Loucy (cell line): Measurements from ENCODE around the gene LRIG3.

Experiments
- H2AFZ ChIP-seq: fragments of 200-600 bp; sonication (generic); 2 replicates; pipeline ENCODE4 v1.6.0; 2016; ENCODE audit warnings: antibody characterized with exemption, mild to moderate bottlenecking, low read length, moderate library complexity
- H3F3A ChIP-seq: fragments of 200-600 bp; 2 replicates; pipeline ENCODE4 v1.6.0; 2016; ENCODE audit warnings: antibody characterized with exemption, low read depth, mild to moderate bottlenecking
- H3K27me3 ChIP-seq: fragments of 200-600 bp; sonication (generic); 2 replicates; pipeline ENCODE4 v1.6.1; 2014; ENCODE audit warnings: low read length, mild to moderate bottlenecking; ENCODE audit not compliant: insufficient read depth, poor library complexity, severe bottlenecking
- H3K36me3 ChIP-seq: fragments of 200-600 bp; sonication (generic); 2 replicates; pipeline ENCODE4 v1.6.1; 2016; ENCODE audit warnings: low read length; ENCODE audit not compliant: insufficient read depth
- H3K4me1 ChIP-seq: fragments of 200-600 bp; sonication (generic); 2 replicates; pipeline ENCODE4 v1.5.1; 2014; ENCODE audit warnings: low read length, mild to moderate bottlenecking; ENCODE audit not compliant: insufficient read depth, poor library complexity, severe bottlenecking
- H3K4me2 ChIP-seq: fragments of 200-600 bp; sonication (generic); 2 replicates; pipeline ENCODE4 v1.6.0; 2014; ENCODE audit warnings: antibody characterized with exemption, low read length, low read depth, mild to moderate bottlenecking; ENCODE audit not compliant: poor library complexity, severe bottlenecking
- H3K4me3 ChIP-seq: fragments of 200-600 bp; sonication (generic); 2 replicates; pipeline ENCODE4 v1.5.1; 2014; ENCODE audit warnings: low read length, mild to moderate bottlenecking, mixed read lengths; ENCODE audit not compliant: poor library complexity, severe bottlenecking
- H3K79me2 ChIP-seq: fragments of 200-600 bp; sonication (generic); 2 replicates; pipeline ENCODE4 v1.6.1; 2014; ENCODE audit warnings: low read length; ENCODE audit not compliant: insufficient read depth
- H3K9ac ChIP-seq: fragments of 200-600 bp; sonication (generic); 2 replicates; pipeline ENCODE4 v1.6.0; 2014; ENCODE audit warnings: mild to moderate bottlenecking, low read depth, low read length, moderate library complexity; ENCODE audit not compliant: poor library complexity, severe bottlenecking
- H3K9me2 ChIP-seq: fragments of 200-600 bp; sonication (generic); replicated peaks from 2 replicates; pipeline ENCODE4 v1.6.1; 2016; ENCODE audit warnings: low read depth, low read length, mixed read lengths
- H3K9me3 ChIP-seq: fragments of 200-600 bp; sonication (generic); 2 replicates; pipeline ENCODE4 v1.6.1; 2014; ENCODE audit warnings: mild to moderate bottlenecking, antibody characterized with exemption, low read length, low read depth; ENCODE audit not compliant: insufficient read depth
- H4K20me1 ChIP-seq: fragments of 200-600 bp; sonication (generic); 2 replicates; pipeline ENCODE4 v1.6.0; 2014; ENCODE audit warnings: antibody characterized with exemption, low read length, mild to moderate bottlenecking; ENCODE audit not compliant: insufficient read depth, poor library complexity, severe bottlenecking
- EZH2phosphoT487 ChIP-seq: fragments of 200-600 bp; IDR thresholded peaks from 2 replicates; pipeline ENCODE4 v1.6.1; 2018; ENCODE audit warnings: antibody characterized with exemption, mild to moderate bottlenecking, moderate library complexity, borderline replicate concordance
- TF ChIP-seq, protein P1 (sequence below): fragments of 200-600 bp; sonication (generic); conservative IDR thresholded peaks from 2 replicates; pipeline ENCODE4 v1.5.1; 2014; ENCODE audit warnings: mild to moderate bottlenecking, antibody characterized with exemption, low read length

LRIG3 gene

DNA sequence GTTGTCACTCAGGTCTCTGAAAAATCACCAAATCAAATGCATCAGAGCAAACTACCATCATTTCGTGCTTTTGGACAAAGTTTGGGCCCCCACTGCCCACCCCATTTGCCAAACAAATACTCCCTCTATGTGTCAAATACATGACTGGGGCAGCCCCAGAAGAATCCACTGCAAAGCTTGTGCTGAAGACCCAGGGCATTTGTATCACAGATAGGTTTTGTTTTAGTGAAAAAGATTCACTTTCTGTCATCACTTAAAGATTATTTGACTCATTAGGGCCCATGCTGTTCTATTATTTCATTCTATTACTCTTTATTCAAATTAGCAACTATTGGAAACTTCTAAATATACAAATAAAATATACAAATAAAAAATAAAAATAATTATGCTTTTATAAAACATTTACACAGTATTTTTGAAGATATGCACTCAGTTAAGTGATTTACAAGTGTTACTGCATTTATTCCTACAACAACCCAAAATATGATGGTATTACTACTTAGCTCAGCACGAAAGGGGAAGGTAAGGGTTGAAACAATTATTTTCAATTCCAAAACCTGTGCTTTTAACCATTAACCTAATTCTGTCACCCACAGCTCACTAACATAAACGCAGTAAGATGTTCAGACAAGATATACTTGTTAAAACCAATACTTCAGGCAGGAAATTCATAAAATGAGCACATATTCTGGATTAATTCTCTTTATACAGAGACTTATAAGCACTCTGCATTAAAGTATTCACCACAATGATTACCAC is 36.5 kb downstream of the LRIG3 start:
- Histone ChIP-seq H3F3A (no peaks in the 10 kb centered on the region), H3K27me3 (no peaks in the 10 kb centered on the region), H3K9me2 (no peaks in the 10 kb centered on the region), H2AFZ (no peak overlapping the region), H4K20me1 (no peaks in the 10 kb centered on the region), H3K36me3 (no peaks in the 10 kb centered on the region), H3K4me1 (no peaks in the 10 kb centered on the region), H3K9ac (no peak overlapping the region), H3K79me2 (no peaks in the 10 kb centered on the region), H3K4me3 (no peak overlapping the region), H3K4me2 (no peak overlapping the region), H3K9me3 (no peaks in the 10 kb centered on the region)
- no peak for TF ChIP-seq EZH2phosphoT487
- TF ChIP-seq, protein P1, sequence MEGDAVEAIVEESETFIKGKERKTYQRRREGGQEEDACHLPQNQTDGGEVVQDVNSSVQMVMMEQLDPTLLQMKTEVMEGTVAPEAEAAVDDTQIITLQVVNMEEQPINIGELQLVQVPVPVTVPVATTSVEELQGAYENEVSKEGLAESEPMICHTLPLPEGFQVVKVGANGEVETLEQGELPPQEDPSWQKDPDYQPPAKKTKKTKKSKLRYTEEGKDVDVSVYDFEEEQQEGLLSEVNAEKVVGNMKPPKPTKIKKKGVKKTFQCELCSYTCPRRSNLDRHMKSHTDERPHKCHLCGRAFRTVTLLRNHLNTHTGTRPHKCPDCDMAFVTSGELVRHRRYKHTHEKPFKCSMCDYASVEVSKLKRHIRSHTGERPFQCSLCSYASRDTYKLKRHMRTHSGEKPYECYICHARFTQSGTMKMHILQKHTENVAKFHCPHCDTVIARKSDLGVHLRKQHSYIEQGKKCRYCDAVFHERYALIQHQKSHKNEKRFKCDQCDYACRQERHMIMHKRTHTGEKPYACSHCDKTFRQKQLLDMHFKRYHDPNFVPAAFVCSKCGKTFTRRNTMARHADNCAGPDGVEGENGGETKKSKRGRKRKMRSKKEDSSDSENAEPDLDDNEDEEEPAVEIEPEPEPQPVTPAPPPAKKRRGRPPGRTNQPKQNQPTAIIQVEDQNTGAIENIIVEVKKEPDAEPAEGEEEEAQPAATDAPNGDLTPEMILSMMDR, result no peak

DNA sequence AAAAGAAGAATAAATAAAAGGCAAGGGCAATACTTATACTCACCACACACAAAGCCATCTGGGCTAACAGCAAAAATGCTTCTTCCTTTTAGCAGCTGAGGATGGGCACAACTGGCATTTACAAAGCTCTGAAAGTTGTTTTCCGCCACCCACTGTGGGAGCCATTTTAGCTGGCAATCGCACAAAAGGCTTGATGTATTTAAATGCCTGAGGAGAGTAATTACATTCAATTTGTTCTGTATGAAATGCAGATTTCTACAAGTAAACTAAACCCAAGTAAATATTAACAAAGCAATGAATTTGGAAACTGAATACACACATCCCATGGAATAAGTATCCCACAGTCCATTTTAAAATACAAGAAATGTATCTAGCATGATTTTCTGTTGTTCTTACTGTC is 37.5 kb downstream of the LRIG3 start:
- Histone ChIP-seq H3K9me3 (no peaks in the 10 kb centered on the region), H3K9ac (no peak overlapping the region), H3K9me2 (no peaks in the 10 kb centered on the region), H3K4me3 (no peak overlapping the region), H3K79me2 (no peaks in the 10 kb centered on the region), H3K36me3 (no peaks in the 10 kb centered on the region), H4K20me1 (no peaks in the 10 kb centered on the region), H3K4me2 (no peak overlapping the region), H3K27me3 (no peaks in the 10 kb centered on the region), H2AFZ (no peak overlapping the region), H3K4me1 (no peaks in the 10 kb centered on the region), H3F3A (no peaks in the 10 kb centered on the region)
- TF ChIP-seq, protein P1, result no peak

- Histone ChIP-seq H2AFZ (no peak overlapping the region), H4K20me1 (no peaks in the 10 kb centered on the region), H3K4me1 (no peaks in the 10 kb centered on the region), H3K9ac (no peak overlapping the region), H3K4me3 (no peak overlapping the region), H3F3A (no peaks in the 10 kb centered on the region), H3K27me3 (no peaks in the 10 kb centered on the region), H3K79me2 (no peaks in the 10 kb centered on the region), H3K36me3 (no peaks in the 10 kb centered on the region), H3K4me2 (no peak overlapping the region), H3K9me2 (no peaks in the 10 kb centered on the region), H3K9me3 (no peaks in the 10 kb centered on the region)
- TF ChIP-seq, protein P1, result no peak
- TF ChIP-seq EZH2phosphoT487, result no peak
Measured at GRCh38 chr12:58881816-58882215, 38.5 kb downstream of the LRIG3 start.
